Ecto neural progenitor cell (in vitro differentiated cells): ENCODE measurements around the gene CCDC9.
"Not testable (repeated sequence)": the region's sequence is repeated elsewhere in the genome, so short reads cannot be mapped to it uniquely, and the experiment has no call there.

Experiments
- DNase-seq: peaks from one replicate; pipeline ENCODE4 v3.0.0-alpha.2; 2018; ENCODE audit warnings: low spot score

CCDC9 gene

GRCh38 chr19:47261946-47262793 is 5.8 kb downstream of the CCDC9 start:
- DNase-seq: not testable (repeated sequence)

- no peak for DNase-seq
Measured at GRCh38 chr19:47264629-47265028, 8.3 kb downstream of the CCDC9 start.

GRCh38 chr19:47266401-47266941 is 10.1 kb downstream of the CCDC9 start:
- DNase-seq: no peak

- no peak for DNase-seq
Measured at GRCh38 chr19:47267350-47267759, 11.0 kb downstream of the CCDC9 start.

- no peak for DNase-seq
Measured at GRCh38 chr19:47268028-47268427, 11.7 kb downstream of the CCDC9 start.

- DNase-seq: no peak
Measured at GRCh38 chr19:47269596-47269995, 13.3 kb downstream of the CCDC9 start.

GRCh38 chr19:47270408-47270807 is 14.1 kb downstream of the CCDC9 start:
- no peak for DNase-seq

- DNase-seq: no peak
Measured at GRCh38 chr19:47271949-47272348, 15.6 kb downstream of the CCDC9 start.

- DNase-seq: peak; percentile 62
Measured at GRCh38 chr19:47272448-47273312, 16.4 kb downstream of the CCDC9 start.

- peak; percentile 94 for DNase-seq
Measured at GRCh38 chr19:47273313-47274070, 17.2 kb downstream of the CCDC9 start.

GRCh38 chr19:47274071-47274890 is 18.0 kb downstream of the CCDC9 start, which contains the start of gene INAFM1:
TSS of gene INAFM1 (plus strand) at chr19:47274885. CDS start at chr19:47274920, 35 bp downstream.
- peak; percentile 99 for DNase-seq

- DNase-seq: no peak
Measured at GRCh38 chr19:47274891-47275761, 18.8 kb downstream of the CCDC9 start.

- no peak for DNase-seq
Measured at GRCh38 chr19:47275791-47276461, 19.6 kb downstream of the CCDC9 start.

GRCh38 chr19:47276513-47276912 is 20.2 kb downstream of the CCDC9 start:
- DNase-seq: not testable (repeated sequence)

- peak; percentile 61 for DNase-seq
Measured at GRCh38 chr19:47280183-47280797, 24.0 kb downstream of the CCDC9 start.

- no peak for DNase-seq
Measured at GRCh38 chr19:47283405-47284059, 27.2 kb downstream of the CCDC9 start.

GRCh38 chr19:47284324-47284899 is 28.1 kb downstream of the CCDC9 start:
- DNase-seq: no peak

- peak; percentile 83 for DNase-seq
Measured at GRCh38 chr19:47296036-47296435, 39.7 kb downstream of the CCDC9 start.
